HS-27A (cell line): ENCODE data around the gene ADGRD1.

ENCODE experiments used
- DNase-seq: peaks from one replicate; pipeline ENCODE4 v3.0.0-alpha.2; 2012; ENCODE audit warnings: low read depth, missing footprints

ADGRD1 gene

DNA sequence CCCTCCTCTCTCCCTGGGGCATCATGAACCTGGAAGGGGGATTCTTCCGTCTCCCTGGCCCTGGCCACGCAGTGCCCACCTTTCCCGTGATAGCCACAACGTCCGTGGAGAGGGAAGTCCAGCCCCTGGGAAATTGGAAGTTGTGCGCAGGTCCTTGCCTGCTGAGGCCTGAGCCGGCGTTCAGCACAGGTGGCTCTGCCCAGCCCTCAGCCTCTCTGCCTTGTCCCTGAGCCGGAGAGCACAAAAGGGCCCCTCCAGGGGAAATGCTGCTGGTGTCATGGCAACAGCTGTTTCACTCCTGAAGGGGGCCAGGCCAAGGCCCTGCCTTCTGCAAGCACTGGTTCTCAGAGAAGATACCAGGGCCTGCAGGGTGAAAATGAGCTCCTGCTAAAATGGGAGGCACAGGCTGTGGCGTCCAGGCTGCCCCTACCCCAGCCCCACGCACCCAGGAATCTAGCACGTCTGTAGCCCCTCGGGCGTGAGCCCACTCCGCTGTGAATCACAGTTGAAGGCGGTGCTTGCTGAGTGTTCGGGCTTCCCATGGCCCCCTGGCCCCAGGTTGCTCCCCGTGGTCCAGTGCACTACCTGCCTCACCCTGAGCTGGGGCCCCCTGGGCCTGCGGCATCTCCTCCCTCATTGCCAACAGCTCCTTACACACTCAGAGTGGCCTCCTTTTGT lies 149.4 kb downstream of the ADGRD1 start:
- DNase-seq: no peak

DNA sequence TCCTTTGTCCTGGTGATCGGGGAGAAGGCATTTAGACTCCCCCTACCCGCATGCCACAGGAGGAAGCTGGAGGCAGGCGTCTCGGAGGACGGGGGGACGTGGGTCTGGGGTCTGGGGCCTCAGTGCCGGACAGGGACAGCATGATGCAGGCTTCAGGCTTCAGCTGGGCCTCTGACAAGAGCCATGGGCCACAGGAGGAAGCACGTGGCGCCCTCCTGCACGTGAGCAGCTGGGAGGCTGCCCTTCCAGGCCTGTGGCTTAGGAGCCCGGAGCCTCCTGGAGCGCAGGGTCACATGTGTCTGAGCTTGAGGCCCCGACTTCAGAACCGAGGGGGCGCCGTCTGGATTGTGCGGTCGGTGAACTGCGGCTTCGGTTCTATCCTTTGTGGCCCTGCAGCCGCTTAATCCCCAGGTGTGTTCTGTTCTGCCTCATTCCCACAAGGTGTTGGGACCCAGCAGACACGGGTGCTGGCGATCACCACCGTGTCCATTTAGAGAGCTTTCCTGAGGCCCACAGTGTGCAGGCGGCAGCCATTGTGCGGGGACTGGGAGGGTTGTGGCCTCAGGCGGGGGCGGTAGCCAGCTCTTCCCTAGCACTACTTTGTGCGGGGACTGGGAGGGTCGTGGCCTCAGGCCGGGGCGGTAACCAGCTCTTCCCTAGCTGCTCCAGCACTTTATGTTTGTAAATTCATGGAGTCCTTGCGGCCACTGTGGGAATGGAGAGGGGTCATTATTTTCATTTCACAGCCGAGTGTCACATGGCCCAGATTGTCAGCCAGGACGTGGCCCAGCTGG lies 150.2 kb downstream of the ADGRD1 start:
- no peak for DNase-seq

- no peak for DNase-seq
Observed at GRCh38 chr12:131104463-131105350, 151.0 kb downstream of the ADGRD1 start.

DNA sequence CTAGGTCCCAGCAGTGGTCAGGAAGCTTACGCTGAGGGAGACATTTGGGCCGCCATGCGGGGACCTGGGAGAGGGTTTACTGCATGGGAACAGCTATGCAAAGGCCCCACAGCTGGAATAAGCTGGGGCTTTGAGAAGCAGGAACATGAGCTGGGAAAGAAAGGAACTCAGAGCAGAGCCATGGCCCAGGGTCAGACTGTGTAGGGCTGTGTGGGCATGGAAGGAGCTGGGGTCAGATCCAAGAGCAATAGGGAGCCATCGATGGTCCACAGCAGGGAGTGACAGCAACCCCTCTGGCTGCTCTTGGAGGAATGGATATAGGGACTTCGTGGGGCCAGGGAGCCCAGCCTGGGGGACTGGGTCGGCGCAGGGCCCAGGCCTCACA lies 151.6 kb downstream of the ADGRD1 start:
- no peak for DNase-seq

- no peak for DNase-seq
Observed at GRCh38 chr12:131105736-131106348, 152.1 kb downstream of the ADGRD1 start.

- no peak for DNase-seq
Observed at GRCh38 chr12:131106349-131106941, 152.7 kb downstream of the ADGRD1 start.

DNA sequence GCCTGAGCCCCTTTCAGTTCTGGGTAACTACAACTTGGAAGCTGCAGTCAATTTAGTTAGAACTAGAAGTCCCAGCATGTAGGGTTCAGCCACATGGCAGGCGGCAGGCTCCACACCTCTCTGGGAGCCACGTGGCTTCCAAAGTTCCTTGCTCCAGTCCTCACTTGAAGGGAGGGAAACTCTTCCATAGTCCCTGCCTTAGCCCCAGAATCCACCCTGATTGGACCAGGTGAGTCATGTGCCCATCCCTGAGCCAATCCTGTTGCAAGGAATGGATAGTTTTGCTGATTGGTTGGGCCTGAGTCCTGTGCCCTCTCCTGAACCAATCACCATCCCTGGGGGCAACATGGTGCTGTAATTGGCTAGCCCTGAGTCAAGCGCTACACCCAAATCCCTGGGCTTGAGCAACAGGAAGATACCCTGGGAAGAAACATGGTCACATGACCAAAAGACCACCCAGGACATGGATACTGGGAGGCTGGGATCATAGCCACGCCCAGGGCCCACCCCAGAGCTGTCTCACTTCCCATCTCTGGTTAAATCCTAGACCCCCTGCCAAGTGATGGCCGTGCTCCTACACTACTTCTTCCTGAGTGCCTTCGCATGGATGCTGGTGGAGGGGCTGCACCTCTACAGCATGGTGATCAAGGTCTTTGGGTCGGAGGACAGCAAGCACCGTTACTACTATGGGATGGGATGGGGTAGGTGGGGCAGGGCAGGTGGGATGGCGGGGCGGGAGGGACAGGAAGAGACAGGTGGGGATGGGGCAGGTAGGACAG lies 154.7 kb downstream of the ADGRD1 start:
- DNase-seq: no peak

DNA sequence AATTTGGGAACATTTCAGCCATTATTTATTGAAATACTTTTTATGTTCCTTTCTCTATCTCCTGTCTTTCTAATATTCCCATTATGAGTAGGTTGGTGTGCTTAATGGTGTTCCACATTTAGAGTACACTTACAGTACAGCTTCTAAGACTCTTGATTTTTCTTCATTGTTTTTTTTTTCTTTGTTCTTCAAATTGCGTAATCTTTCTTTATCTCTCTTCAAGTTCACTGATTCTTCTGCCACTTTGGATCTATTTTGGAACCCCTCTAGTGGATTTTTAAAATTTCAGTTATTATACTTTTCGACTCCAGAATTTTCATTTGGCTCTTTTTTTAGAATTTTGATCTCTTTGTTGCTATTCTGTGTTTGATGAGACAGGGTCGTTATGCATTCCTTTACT lies 157.7 kb downstream of the ADGRD1 start:
- DNase-seq: no peak

GRCh38 chr12:131112021-131112420 lies 158.3 kb downstream of the ADGRD1 start:
- DNase-seq: no peak

- no peak for DNase-seq
Observed at GRCh38 chr12:131112700-131113290, 159.1 kb downstream of the ADGRD1 start.

DNA sequence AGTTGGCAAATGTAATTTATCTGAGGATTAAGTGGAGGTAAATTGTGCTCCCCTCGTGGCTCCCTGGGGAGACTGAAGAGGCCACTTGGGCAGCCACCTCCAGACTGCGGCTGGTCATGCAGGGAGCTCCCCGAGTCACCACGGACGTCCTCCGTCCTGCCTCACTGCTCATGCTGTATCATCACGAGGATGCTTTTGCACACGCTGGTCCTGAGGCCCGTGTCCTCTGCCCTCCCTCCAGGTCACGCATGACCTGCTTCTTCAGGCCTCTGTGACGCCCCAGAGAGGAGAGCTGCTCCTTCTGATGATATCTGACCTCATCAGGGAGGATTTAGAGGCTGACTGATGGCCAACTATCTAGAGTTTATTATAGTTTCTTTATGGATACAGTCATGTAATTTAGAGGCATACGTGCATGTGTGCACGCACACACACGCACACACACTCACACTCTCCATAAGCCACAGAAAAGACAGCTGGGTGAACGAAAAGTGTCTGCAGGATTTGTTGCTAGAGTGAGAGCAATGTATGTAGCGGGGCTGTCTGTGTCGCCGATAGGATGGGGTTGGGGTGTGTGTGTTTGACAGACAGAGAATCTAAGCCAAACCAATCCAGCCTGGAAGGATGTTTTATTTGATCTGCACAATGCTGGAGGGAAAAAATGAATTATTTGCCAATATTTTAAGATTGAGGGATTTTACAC lies 160.0 kb downstream of the ADGRD1 start:
- no peak for DNase-seq

GRCh38 chr12:131114271-131114670 lies 160.6 kb downstream of the ADGRD1 start:
- no peak for DNase-seq

DNA sequence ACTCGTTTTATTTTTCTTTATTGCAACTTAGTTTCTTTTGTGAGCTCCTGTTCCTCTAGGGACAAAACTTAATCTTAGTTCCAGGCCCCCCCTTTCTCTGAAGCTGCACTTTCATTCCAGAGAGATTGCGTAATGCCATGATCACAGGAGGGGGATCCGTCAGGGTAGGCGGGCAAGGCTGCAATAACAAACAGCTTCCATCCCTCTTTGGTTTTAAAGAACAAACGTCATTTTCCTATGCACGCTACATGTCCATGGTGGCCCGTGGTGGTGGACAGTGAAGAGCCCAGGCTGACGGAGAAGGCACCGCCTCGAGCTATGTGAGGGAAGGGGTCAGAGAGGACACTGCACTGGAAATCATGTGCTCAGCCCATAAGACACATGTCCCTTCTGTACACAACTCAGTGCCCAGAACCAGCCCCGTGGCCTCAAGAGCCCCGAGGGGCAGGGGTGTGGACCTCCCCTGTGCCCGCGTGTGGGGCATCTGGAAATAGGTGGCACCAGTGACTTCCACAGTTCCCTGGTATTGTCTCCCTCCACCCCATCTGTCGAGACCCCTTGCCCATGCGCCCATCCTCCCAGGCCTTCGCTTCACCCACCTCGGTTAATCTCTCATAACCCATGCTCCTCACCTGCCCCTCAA lies 161.4 kb downstream of the ADGRD1 start:
- no peak for DNase-seq

DNA sequence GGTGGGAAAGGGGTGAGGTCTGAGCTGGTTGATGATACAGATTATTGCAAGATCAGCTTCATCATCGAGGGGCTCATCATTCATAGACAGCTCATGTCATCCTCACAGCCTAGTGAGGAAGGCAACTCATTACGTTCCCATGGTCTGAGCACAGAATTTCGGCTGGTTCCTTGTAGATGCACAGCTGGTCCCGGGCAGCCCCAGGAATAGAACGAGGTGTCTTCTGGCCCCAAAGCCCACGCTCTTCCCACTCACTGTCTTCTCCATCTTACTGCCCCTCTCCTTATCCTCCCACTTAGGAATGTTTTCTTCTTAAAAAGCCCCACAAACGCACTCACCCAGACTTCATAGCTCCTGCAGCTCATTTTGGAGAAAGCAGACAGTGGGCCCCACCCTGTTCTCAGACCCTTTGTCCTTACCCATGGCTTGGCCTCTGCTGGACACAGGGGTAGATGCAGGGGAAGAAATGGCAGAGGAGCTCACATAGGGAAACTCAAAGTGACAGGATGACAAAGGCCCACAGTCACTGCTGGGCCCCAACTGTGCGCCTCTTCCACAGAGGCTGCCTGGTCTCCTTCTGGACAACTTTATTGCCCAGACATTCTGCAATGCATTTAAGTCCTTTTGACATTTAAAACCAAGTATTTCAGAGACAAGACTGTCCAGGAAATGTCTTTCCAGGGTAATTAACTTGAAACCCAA lies 162.2 kb downstream of the ADGRD1 start:
- no peak for DNase-seq

GRCh38 chr12:131116468-131117117 lies 162.9 kb downstream of the ADGRD1 start:
- no peak for DNase-seq

DNA sequence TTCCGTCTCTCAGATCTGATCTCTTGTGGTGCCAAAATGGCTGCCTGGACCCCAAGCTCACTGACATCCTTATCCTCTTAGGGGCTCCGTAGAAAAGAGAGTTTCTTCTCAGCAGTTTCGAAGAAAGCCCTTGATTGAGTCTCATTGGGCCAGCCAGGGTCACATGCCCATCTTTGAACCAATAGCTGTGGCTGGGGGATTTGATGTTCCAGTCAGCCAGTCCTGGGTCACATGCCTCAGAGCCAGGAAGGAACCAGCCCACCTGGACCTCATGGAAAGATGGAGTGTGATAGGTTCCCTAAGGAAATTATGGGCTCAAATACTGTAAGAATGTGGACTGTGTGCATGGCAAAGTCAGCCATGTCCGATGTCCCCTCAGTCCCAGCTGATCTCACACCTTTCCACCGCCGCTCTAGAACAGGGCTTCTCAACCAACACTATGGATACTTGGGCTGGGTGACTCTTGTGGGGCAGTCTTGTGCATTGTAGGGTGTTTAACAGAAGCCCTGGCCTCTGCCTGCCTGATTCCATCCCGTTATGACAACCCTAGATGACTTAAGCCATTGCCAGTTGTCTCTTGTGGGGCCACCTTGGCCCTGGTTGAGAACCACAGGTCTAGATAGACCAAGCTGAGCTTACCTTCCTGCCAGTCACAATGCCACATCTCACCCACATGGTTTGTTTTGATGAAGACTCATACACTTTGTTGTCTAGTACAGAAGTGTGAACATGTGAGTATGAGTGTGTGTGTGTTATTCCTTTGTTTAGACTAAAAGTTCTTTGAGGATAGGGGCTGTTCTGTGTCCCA lies 163.9 kb downstream of the ADGRD1 start:
- DNase-seq: no peak

GRCh38 chr12:131118371-131118770 lies 164.7 kb downstream of the ADGRD1 start:
- no peak for DNase-seq
